ENCODE measurements around the gene DOCK2.
A peak's percentile ranks its signal among the peaks of the same experiment; 100 is the strongest.

Gene DOCK2

GRCh38 chr5:169754737-169755136, 117.7 kb downstream of the DOCK2 start:
- DNase-seq (ENCODE audit: low read depth) = no peak
- H3K4me3 ChIP-seq (ENCODE audit: low read length) = no peak overlapping the region
- no peak for TF ChIP-seq CTCF (conservative IDR thresholded peaks at IDR 0.05; ENCODE audit: low read length)

- TF ChIP-seq CTCF (conservative IDR thresholded peaks at IDR 0.05; ENCODE audit: low read length) = no peak
- no peak for DNase-seq (ENCODE audit: low read depth)
- H3K4me3 ChIP-seq (ENCODE audit: low read length) = no peak overlapping the region
These were observed 119.1 kb downstream of the DOCK2 start for GRCh38 chr5:169756071-169756765.

GRCh38 chr5:169757016-169757415, 119.9 kb downstream of the DOCK2 start:
- DNase-seq (ENCODE audit: low read depth) = peak; percentile 50
- H3K4me3 ChIP-seq (ENCODE audit: low read length) = no peak overlapping the region
- no peak for TF ChIP-seq CTCF (conservative IDR thresholded peaks at IDR 0.05; ENCODE audit: low read length)

DNA sequence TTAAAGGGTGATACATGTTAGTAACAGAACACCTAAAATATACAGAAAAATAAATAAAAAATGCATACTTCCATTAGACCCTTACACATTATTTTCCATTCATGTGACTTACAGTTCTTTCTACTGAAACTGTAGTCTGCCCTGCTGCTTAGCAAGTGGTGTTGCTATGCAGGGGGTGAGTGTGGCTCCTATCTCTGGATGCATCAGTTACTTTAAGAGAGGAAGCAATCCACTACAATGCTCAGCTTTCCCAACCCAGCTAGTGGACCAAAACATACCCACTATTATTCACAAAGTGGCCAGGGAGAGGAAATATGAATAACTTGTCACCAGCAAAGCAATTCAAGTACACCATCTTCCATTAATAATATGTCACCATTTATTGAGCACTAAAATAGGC, 121.8 kb downstream of the DOCK2 start:
- DNase-seq (ENCODE audit: low read depth) = no peak
- TF ChIP-seq CTCF (conservative IDR thresholded peaks at IDR 0.05; ENCODE audit: low read length) = no peak
- H3K4me3 ChIP-seq (ENCODE audit: low read length) = no peak overlapping the region

- TF ChIP-seq CTCF (conservative IDR thresholded peaks at IDR 0.05; ENCODE audit: low read length) = no peak
- no peak overlapping the region for H3K4me3 ChIP-seq (ENCODE audit: low read length)
- no peak for DNase-seq (ENCODE audit: low read depth)
These were observed 123.2 kb downstream of the DOCK2 start for GRCh38 chr5:169760229-169760628.

DNA sequence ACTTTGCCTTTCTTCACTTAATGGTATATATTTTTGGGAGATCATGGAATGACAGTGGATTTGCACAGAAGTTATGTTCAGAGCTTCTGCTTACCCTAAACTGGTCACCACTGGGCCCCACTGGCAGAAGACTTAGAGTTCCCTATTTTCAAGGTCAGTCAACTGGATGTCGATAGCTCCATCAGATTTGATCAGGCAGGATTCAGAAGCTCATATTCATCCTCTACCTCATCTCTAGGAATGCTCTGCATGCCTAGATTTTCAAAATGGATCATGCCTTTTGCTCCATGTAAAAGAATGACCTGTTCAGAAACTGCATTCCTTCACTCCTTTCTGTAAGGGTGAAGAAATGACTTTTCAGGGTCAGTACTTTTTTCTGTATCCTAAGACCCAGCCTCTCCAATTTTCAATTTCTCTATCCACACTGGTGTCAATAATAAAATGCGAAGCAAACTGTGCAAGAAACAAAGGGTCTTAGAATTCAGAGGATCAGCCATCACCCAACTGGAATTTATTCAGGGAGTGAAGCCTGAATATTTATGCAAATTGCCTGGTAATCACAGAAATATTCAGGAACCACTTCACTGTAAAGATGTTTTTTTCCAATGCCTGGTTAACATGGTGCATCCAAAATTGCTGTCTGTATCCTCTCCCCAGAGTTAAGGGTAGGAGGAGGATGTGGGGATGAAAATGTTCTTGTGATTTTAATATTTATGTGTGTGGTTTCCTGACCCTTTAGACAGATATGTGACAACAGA, 125.4 kb downstream of the DOCK2 start:
- TF ChIP-seq CTCF (conservative IDR thresholded peaks at IDR 0.05; ENCODE audit: low read length) = no peak
- no peak overlapping the region for H3K4me3 ChIP-seq (ENCODE audit: low read length)
- peak; percentile 74 for DNase-seq (ENCODE audit: low read depth)

All from AG10803 (cell line).